HepG2 (cell line): ENCODE data around the gene LYPD4. TPM values are rescaled to one million over a fixed set of nuclear protein-coding genes. Genes with fewer than 3 reads are reported as not detected.

Experiments
- ATAC-seq: fragments of 200-7000 bp; cut with Tn5 transposase; 3 replicates; pipeline ENCODE4 v1.9.1; 2020; ENCODE audit warnings: mild to moderate bottlenecking, moderate library complexity
- BruUV-seq: library from RNA; stranded (reverse); fragments of 400-500 nt; replicated peaks from 2 replicates; lab custom pipeline; 2021; lab: Mats Ljungman, UMichigan
- CTCF ChIA-PET: fragments of 300-600 bp; formaldehyde crosslinking; extraction: SDS; loops from one replicate; lab custom pipeline; 2021; ENCODE audit warnings: low total read pairs, inconsistent platforms, low intra/inter-chr PET ratio; lab: Yijun Ruan, JAX
- POLR2A ChIA-PET: fragments of 350-600 bp; sonication (Branson Sonifier 250); formaldehyde crosslinking; loops from one replicate; lab custom pipeline; 2020; ENCODE audit warnings: antibody characterized with exemption, inconsistent platforms; lab: Yijun Ruan, JAX
- DNase-seq: peaks from one replicate; pipeline ENCODE4 v3.0.0-alpha.2; 2015; ENCODE audit warnings: low spot score
- FAIRE-seq: peaks from 3 replicates; lab custom pipeline; 2011; peaks lifted over from hg19 to GRCh38; lab: Jason Lieb, UNC
- H2AFZ ChIP-seq: one replicate; pipeline ENCODE4 v1.6.1; 2011; ENCODE audit warnings: low read length, inconsistent platforms
- H3K27ac ChIP-seq: fragments of 300-600 bp; 3 replicates; pipeline ENCODE4 v1.8.0; 2011; ENCODE audit warnings: mixed run types, mild to moderate bottlenecking, mixed read lengths, low read length, inconsistent platforms; ENCODE audit not compliant: insufficient read depth; ENCODE audit errors: extremely low read length
- H3K27me3 ChIP-seq, 2 experiments: fragments of 200-600 bp in 1 of 2; 2 replicates in 1 of 2; 3 replicates in 1 of 2; pipeline versions ENCODE4 v1.6.0 to v1.8.0; 2011; ENCODE audit warnings: low read length in 2 of 2, mild to moderate bottlenecking in 2 of 2, moderate library complexity in 2 of 2, inconsistent platforms in 1 of 2; ENCODE audit not compliant: insufficient read depth in 2 of 2, control insufficient read depth in 1 of 2
- H3K36me3 ChIP-seq, 2 experiments: fragments of 200-600 bp in 1 of 2; replicated peaks in 1 of 2; 2 replicates in 1 of 2; 3 replicates in 1 of 2; pipeline versions ENCODE4 v1.5.1 to v1.8.0; 2011; ENCODE audit warnings: low read length in 2 of 2, inconsistent platforms in 1 of 2; ENCODE audit not compliant: insufficient read depth in 2 of 2, control insufficient read depth in 1 of 2
- H3K4me1 ChIP-seq: 2 replicates; pipeline ENCODE4 v1.5.1; 2012; ENCODE audit warnings: low read length, inconsistent platforms; ENCODE audit not compliant: insufficient read depth
- H3K4me2 ChIP-seq: 2 replicates; pipeline ENCODE4 v1.6.0; 2011; ENCODE audit warnings: low read depth, low read length, inconsistent platforms
- H3K4me3 ChIP-seq, 3 experiments: fragments of 200-600 bp in 1 of 3; sonication (generic), shearing (Covaris generic) in 1 of 3; replicated peaks in 1 of 3; 2 replicates each; pipeline ENCODE4 v1.5.1; 2011 to 2016; ENCODE audit warnings: low read length in 3 of 3, inconsistent platforms in 2 of 3, low read depth in 2 of 3, mild to moderate bottlenecking in 2 of 3, control low read depth in 1 of 3, mixed read lengths in 1 of 3; ENCODE audit not compliant: insufficient read depth in 1 of 3
- H3K79me2 ChIP-seq: one replicate; pipeline ENCODE4 v1.6.1; 2011; ENCODE audit warnings: low read length, inconsistent platforms; ENCODE audit not compliant: insufficient read depth
- H3K9ac ChIP-seq: 2 replicates; pipeline ENCODE4 v1.6.0; 2011; ENCODE audit warnings: mild to moderate bottlenecking, low read depth, low read length, inconsistent platforms; ENCODE audit not compliant: insufficient read depth
- H3K9me3 ChIP-seq: 2 replicates; pipeline ENCODE4 v1.5.1; 2012; ENCODE audit warnings: mild to moderate bottlenecking, low read length
- H4K20me1 ChIP-seq: 2 replicates; pipeline ENCODE4 v1.6.0; 2011; ENCODE audit warnings: inconsistent platforms, mild to moderate bottlenecking, low read length, moderate library complexity; ENCODE audit not compliant: insufficient read depth
- ARHGAP35 ChIP-seq: sonication (generic); formaldehyde crosslinking; IDR thresholded peaks from 2 replicates; pipeline ENCODE4 v1.9.0; 2022; ENCODE audit warnings: mild to moderate bottlenecking, inconsistent platforms, moderate library complexity, missing genetic modification reagents, borderline replicate concordance
- FOXC1 ChIP-seq: sonication (generic); formaldehyde crosslinking; IDR thresholded peaks from 2 replicates; pipeline ENCODE4 v1.8.0; 2022; ENCODE audit warnings: mild to moderate bottlenecking, missing genetic modification reagents, borderline replicate concordance
- HNF4G ChIP-seq, 2 experiments: sonication (generic) in 1 of 2; formaldehyde crosslinking in 1 of 2; IDR thresholded peaks; 2 replicates each; pipeline versions ENCODE4 v1.4.0 to v1.6.1; 2011 to 2020; ENCODE audit warnings: borderline replicate concordance in 2 of 2, low read depth in 2 of 2, mild to moderate bottlenecking in 2 of 2, low read length in 1 of 2, missing genetic modification reagents in 1 of 2, moderate library complexity in 1 of 2
- KDM1A ChIP-seq: IDR thresholded peaks from 2 replicates; pipeline ENCODE4 v1.6.1; 2016; ENCODE audit warnings: missing compliant biosample characterization
- MAF1 ChIP-seq: sonication (generic); formaldehyde crosslinking; IDR thresholded peaks from 2 replicates; pipeline ENCODE4 v1.5.0; 2020; ENCODE audit warnings: missing genetic modification reagents, borderline replicate concordance
- ZNF234 ChIP-seq: sonication (generic); formaldehyde crosslinking; conservative IDR thresholded peaks from 2 replicates; pipeline ENCODE4 v1.5.1; 2020; ENCODE audit warnings: mild to moderate bottlenecking, missing genetic modification reagents
- ZNF253 ChIP-seq: sonication (generic); formaldehyde crosslinking; IDR thresholded peaks from 2 replicates; pipeline ENCODE4 v1.8.0; 2022; ENCODE audit warnings: mild to moderate bottlenecking, missing genetic modification reagents, borderline replicate concordance
- ZNF407 ChIP-seq: sonication (generic); formaldehyde crosslinking; IDR thresholded peaks from one replicate; pipeline ENCODE4 v1.5.1; 2020; ENCODE audit warnings: mild to moderate bottlenecking, missing genetic modification reagents; ENCODE audit errors: not compliant biosample characterization
- ZNF484 ChIP-seq: sonication (generic); formaldehyde crosslinking; IDR thresholded peaks from 2 replicates; pipeline ENCODE4 v1.5.1; 2020; ENCODE audit warnings: mild to moderate bottlenecking, low read depth, missing genetic modification reagents, borderline replicate concordance
- WGBS: methylation state at CpG from one replicate; pipeline ENCODE4 v1.1.6; 2017; ENCODE audit warnings: low lambda C conversion rate; 5-methylcytosine and 5-hydroxymethylcytosine counted together
- in situ Hi-C: cut with HindIII; loops from 2 replicates; pipeline ENCODE4 v1.10.0; 2017; ENCODE audit warnings: low pct_unique_long_range_greater_than_20kb; ENCODE audit not compliant: extremely low pct_ligation_motif_present
- intact Hi-C: fragments of 100-400 bp; cut with micrococcal nuclease; formaldehyde crosslinking; loops from one replicate; pipeline ENCODE4 v1.10.0; 2022; ENCODE audit not compliant: unreplicated experiment
- polyA plus RNA-seq, 8 experiments: library from polyadenylated mRNA; depleted of rRNA in 3 of 8; stranded (reverse) in 7 of 8; unstranded in 1 of 8; fragments of >200 nt; fragmentation: Illumina TruSeq in 4 of 8; extraction: Trizol in 4 of 8; gene quantifications; 2 replicates each; pipeline versions ENCODE4 v1.2.1 to v1.2.3, GENCODE V29; 2011 to 2016; ENCODE audit warnings: low read depth in 4 of 8, missing spikeins in 1 of 8, mixed read lengths in 1 of 8; ENCODE audit not compliant: insufficient read depth in 1 of 8
- total RNA-seq, 5 experiments: library from RNA; depleted of rRNA; stranded (reverse); fragments of >200 nt; fragmentation: Illumina TruSeq; extraction: Trizol; gene quantifications; 2 replicates each; pipeline ENCODE4 v1.2.3, GENCODE V29; 2016; ENCODE audit warnings: low read depth in 1 of 5
- TF ChIP-seq, protein P1 (sequence below): sonication (generic); formaldehyde crosslinking; IDR thresholded peaks from 2 replicates; pipeline ENCODE4; 2020; ENCODE audit warnings: missing genetic modification reagents, mild to moderate bottlenecking, borderline replicate concordance

Gene LYPD4
- total and polyA plus RNA-seq, 2 of the 13 experiments (the other 11 are each of a cell fraction or from before 2014, with no cell fraction given) = not detected

GRCh38 chr19:41839211-41839610 lies 5.3 kb downstream of the LYPD4 start (continued):
- TF ChIP-seq HNF4G (IDR thresholded peaks at IDR 0.05; ENCODE audit: borderline replicate concordance, low read depth, low read length) (no peak), HNF4G (CRISPR knock-in tag; IDR thresholded peaks at IDR 0.05; ENCODE audit: borderline replicate concordance, low read depth) (no peak), ARHGAP35 (no peak)

DNA sequence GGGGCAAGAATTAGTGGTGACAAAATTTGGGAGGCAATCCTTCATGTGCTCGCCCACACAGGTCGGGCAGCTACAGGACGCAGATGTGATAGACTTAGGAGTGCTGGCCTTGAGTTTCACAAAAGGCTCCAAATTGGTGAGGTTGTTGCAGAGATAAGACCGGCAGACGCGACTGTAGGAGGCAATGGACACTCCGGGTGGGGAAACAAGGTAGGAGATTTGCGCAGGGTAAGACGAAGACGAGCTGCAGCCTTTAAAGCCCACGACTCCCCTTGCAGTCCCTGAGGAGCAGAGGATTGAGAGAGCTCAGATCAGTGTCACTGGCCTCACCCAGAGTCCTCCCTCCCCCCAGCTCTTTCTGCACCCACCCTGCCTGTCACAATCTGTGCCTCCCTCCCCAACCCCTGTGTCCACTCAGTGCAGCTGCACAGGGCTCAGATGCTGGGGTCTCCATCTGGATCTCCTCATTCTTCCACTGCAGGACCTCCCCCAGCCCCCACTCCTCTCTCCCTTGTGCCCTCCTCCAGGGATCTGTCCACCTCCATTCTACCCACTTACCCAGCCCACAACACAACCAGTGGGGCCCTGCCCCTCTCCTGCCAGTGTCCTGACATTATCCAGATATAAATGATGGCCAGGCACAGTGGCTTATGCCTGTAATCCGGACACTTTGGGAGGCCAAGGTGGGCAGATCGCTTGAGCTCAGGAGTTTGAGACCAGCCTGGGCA lies 6.3 kb downstream of the LYPD4 start:
- H3K27ac ChIP-seq = no peak overlapping the region
- no peak overlapping the region for H2AFZ ChIP-seq
- CTCF ChIA-PET = no interaction called here
- no peak overlapping the region for H3K4me2 ChIP-seq
- no peak for FAIRE-seq
- peaks cover 4 to 33% of the 10 kb centered on the region in 2 experiments; a peak in 4 of 5 replicates for H3K27me3 ChIP-seq
- 14% methylated on average over 11 of the region's 13 CpGs for WGBS
- no peaks in the 10 kb centered on the region for H3K36me3 ChIP-seq
- H3K4me1 ChIP-seq = peaks cover 11% of the 10 kb centered on the region
- no peak for DNase-seq
- no TSS peak for BruUV-seq
- H4K20me1 ChIP-seq = no peaks in the 10 kb centered on the region
- POLR2A ChIA-PET = no interaction called here
- in situ Hi-C loops = no loop called here
- no peak overlapping the region for H3K9ac ChIP-seq
- H3K79me2 ChIP-seq = no peaks in the 10 kb centered on the region
- ATAC-seq = no peak
- H3K4me3 ChIP-seq = no peak overlapping the region
- H3K9me3 ChIP-seq = no peaks in the 10 kb centered on the region
- intact Hi-C loops = no loop called here
- TF ChIP-seq ZNF484 (CRISPR knock-in tag) (no peak), KDM1A (CRISPR knock-in tag) (no peak), ZNF234 (CRISPR knock-in tag) (no peak), MAF1 (no peak), ZNF253 (CRISPR knock-in tag) (no peak), FOXC1 (CRISPR knock-in tag) (no peak), ZNF407 (CRISPR knock-in tag) (no peak)
- TF ChIP-seq, protein P1, sequence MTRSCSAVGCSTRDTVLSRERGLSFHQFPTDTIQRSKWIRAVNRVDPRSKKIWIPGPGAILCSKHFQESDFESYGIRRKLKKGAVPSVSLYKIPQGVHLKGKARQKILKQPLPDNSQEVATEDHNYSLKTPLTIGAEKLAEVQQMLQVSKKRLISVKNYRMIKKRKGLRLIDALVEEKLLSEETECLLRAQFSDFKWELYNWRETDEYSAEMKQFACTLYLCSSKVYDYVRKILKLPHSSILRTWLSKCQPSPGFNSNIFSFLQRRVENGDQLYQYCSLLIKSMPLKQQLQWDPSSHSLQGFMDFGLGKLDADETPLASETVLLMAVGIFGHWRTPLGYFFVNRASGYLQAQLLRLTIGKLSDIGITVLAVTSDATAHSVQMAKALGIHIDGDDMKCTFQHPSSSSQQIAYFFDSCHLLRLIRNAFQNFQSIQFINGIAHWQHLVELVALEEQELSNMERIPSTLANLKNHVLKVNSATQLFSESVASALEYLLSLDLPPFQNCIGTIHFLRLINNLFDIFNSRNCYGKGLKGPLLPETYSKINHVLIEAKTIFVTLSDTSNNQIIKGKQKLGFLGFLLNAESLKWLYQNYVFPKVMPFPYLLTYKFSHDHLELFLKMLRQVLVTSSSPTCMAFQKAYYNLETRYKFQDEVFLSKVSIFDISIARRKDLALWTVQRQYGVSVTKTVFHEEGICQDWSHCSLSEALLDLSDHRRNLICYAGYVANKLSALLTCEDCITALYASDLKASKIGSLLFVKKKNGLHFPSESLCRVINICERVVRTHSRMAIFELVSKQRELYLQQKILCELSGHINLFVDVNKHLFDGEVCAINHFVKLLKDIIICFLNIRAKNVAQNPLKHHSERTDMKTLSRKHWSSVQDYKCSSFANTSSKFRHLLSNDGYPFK = no peak
